Stomach (tissue), 4 donors: ENCODE measurements around the gene DYSF.

Experiments used
- POLR2A ChIP-seq, 4 donors: fragments of 450-650 bp; IDR thresholded peaks; one replicate each; pipeline ENCODE4 v1.6.1; 2016; ENCODE audit warnings: antibody characterized with exemption in 4 of 4, control low read depth in 2 of 4, mild to moderate bottlenecking in 1 of 4, moderate library complexity in 1 of 4
- TF ChIP-seq, protein P1 (sequence below), 7 experiments: fragments of 450-650 bp in 4 of 7; fragments of 200-600 bp in 3 of 7; sonication (generic) in 3 of 7; IDR thresholded peaks; one replicate each; pipeline ENCODE4 v1.5.1; 2016 to 2019; ENCODE audit warnings: antibody characterized with exemption in 7 of 7, control low read depth in 2 of 7, mild to moderate bottlenecking in 1 of 7

DNA sequence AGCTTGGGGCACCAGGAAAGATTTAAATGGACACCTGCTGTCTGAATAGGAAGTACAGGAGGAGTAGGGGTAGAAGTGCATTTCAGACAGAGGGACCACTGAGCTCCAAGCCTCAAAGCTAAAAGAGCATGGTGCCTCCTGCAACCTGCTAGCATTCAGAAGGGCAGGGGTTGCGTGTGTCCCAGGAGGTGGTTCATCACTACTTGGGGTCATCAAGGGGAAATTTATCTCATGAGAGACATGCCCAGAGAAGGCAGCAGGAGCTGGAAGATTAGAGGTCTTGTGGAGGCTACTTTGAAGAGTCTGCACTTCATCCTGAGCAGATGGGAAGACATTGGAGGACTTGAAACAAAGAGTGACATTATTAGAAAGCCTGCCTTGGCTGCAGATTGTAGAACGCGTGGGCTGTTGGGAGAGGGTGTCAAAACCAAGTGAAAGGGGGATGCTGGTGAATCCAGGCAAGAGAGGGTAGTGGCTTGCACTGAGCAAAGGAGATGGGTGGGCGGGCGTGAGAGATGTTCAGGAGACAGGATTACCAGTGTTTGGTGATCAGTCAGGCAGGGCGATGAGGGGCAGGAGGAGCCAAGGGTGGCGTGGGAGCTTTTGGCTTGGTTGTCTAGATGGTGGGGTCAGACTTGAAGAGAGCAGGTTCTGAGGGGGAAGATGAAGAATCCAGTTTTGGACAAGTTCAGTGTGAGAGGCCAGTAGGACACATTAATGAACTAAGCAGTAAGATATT lies 154.0 kb downstream of the DYSF start:
- TF ChIP-seq, protein P1, sequence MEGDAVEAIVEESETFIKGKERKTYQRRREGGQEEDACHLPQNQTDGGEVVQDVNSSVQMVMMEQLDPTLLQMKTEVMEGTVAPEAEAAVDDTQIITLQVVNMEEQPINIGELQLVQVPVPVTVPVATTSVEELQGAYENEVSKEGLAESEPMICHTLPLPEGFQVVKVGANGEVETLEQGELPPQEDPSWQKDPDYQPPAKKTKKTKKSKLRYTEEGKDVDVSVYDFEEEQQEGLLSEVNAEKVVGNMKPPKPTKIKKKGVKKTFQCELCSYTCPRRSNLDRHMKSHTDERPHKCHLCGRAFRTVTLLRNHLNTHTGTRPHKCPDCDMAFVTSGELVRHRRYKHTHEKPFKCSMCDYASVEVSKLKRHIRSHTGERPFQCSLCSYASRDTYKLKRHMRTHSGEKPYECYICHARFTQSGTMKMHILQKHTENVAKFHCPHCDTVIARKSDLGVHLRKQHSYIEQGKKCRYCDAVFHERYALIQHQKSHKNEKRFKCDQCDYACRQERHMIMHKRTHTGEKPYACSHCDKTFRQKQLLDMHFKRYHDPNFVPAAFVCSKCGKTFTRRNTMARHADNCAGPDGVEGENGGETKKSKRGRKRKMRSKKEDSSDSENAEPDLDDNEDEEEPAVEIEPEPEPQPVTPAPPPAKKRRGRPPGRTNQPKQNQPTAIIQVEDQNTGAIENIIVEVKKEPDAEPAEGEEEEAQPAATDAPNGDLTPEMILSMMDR (IDR thresholded peaks at IDR 0.05) = no peak
- no peak for TF ChIP-seq POLR2A (IDR thresholded peaks at IDR 0.05)
